ENCODE results near the gene LMOD2.

The LMOD2 gene

DNA sequence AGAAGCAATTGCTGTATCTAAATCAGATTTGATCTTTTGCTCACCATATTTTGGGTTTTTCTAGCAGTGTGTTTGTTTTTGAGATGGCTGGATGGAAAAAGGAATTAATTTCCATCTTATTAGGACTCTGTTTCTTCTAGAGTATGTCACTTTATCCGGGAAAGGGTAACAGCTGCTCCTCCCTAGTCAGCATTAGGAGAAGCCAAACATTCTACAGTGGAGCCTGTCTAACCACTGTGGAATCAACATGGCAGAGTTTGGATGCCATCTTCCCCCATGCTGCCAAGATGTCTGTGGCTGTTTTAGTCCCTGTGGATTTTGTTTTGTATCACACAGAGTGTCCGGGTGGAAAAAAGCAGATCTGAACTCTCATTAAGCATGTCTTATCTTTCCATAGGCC lies 16.0 kb upstream of the LMOD2 start:
- TF ChIP-seq CTCF (conservative IDR thresholded peaks at IDR 0.05; ENCODE audit: low read length): no peak
- no peak overlapping the region for H3K4me3 ChIP-seq (ENCODE audit: low read length)
- DNase-seq (ENCODE audit: low read depth): no peak

DNA sequence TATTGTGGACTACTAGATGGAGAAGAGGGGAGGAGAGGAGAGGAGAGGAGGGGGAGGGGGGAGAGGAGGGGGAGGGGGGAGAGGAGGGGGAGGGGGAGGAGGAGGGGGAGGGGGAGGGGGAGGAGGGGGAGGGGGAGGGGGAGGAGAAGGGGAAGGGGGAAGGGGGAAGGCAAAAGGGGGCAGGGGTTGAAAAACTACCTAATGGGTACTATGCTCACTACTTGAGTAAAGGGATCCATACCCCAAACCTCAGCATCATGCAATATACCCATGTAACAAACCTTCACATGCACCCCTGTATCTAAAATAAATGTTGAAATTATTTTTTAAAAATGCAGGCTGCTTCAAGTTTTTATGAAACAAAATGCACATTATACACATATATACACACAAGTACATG lies 15.1 kb upstream of the LMOD2 start:
- no peak for TF ChIP-seq CTCF (conservative IDR thresholded peaks at IDR 0.05; ENCODE audit: low read length)
- no peak for DNase-seq (ENCODE audit: low read depth)
- no peak overlapping the region for H3K4me3 ChIP-seq (ENCODE audit: low read length)

- no peak for DNase-seq (ENCODE audit: low read depth)
- H3K4me3 ChIP-seq (ENCODE audit: low read length): no peak overlapping the region
- no peak for TF ChIP-seq CTCF (conservative IDR thresholded peaks at IDR 0.05; ENCODE audit: low read length)
Measured at GRCh38 chr7:123641901-123642300, 13.8 kb upstream of the LMOD2 start.

DNA sequence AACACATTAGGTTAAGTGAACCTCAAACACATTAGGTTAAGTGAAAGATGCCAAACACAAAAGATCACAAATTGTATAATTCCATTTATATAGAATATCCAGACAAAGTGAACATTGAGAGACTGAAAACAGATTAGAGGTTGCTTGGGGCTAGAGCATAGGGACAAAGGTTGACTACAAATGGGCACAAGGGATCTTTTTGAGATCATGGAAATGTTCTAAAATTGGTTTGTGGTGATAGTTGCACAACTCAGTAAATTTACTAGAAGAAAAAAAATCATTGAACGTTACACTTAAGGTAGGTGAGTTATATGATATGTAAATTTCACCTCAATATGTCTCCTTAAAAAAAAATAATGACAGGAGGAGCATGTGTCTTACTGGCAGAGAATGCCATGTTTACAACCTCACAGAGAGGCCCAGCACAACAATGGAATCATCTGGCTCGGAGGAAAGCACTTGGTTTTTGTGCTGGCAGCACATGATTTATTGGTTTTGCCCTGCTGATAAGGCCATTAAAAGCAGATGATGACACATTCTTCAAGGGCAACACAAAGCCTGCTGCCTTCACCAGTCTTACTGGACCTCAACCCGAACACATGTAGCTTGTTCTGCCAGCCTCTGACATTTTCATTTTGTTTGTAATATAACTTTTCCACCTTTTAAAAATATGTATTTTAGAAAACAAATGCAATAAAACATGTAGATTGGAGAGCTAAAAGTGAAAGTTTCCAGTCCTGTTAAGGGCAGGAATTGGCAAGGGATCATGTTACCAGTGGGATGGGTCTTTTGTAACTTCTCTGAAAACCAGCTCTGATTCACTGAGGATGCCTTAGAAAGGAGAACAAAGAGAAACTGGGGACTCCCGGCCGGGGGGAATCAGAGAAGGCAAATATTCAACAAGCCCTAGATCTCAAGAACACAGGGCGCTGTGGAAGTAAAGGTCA lies 11.9 kb upstream of the LMOD2 start:
- TF ChIP-seq CTCF (conservative IDR thresholded peaks at IDR 0.05; ENCODE audit: low read length): no peak
- H3K4me3 ChIP-seq (ENCODE audit: low read length): peak overlapping the region; percentile 37
- peak; percentile 43 for DNase-seq (ENCODE audit: low read depth)

- no peak overlapping the region for H3K4me3 ChIP-seq (ENCODE audit: low read length)
- no peak for TF ChIP-seq CTCF (conservative IDR thresholded peaks at IDR 0.05; ENCODE audit: low read length)
- DNase-seq (ENCODE audit: low read depth): no peak
Measured at GRCh38 chr7:123645516-123645915, 10.2 kb upstream of the LMOD2 start.

DNA sequence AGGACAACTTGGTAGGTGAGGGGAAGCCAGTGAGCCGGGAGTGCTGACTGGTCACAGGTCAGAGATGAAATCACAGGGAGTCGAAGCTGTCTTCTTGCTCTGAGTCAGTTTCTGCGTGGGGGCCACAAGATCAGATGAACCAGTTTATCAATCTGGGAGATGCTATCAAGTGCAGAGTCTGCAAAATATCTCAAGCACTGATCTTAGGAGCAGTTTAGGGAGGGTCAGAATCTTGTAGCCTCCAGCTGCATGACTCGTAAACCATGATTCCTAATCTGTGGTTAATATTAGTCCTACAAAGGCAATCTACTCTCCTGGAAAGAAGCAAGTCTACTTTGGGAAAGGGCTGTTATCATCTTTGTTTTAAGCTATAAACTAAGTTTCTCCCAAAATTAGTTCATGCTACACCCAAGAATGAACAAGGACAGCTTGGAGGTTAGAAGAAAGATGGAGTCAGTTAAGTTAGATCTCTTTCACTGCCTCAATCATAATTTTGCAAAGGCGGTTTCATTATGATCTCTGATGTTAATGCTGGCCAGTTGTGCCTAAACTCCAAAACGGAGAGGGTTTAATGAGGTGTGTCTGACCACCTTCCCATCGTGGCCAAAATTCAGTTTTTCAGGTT lies 8.4 kb upstream of the LMOD2 start:
- no peak for DNase-seq (ENCODE audit: low read depth)
- no peak overlapping the region for H3K4me3 ChIP-seq (ENCODE audit: low read length)
- TF ChIP-seq CTCF (conservative IDR thresholded peaks at IDR 0.05; ENCODE audit: low read length): no peak

DNA sequence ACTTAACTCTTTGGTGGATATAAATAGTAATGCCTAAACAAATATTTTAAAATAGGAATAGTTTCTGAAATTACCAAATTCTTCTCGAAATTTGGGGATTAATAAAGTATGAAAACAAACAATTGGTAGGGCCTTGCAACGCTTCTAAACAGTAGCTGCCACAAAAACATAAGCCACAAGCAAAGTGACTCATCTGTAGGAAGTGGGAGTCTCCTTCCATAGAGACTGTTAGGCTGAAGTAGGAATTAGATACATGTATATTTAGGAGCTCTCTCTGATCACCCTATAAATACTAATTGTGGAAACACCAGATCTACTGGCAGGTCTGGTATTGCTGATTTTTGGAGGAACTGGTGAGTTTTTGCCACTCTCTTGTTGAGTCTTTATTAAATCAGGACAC lies 5.7 kb upstream of the LMOD2 start:
- no peak for TF ChIP-seq CTCF (conservative IDR thresholded peaks at IDR 0.05; ENCODE audit: low read length)
- H3K4me3 ChIP-seq (ENCODE audit: low read length): no peak overlapping the region
- no peak for DNase-seq (ENCODE audit: low read depth)
